GM13977 (cell line): ENCODE results near the gene TFR2.
A peak's percentile ranks its signal among the peaks of the same experiment; 100 is the strongest.
"Not testable (repeated sequence)": the region's sequence is repeated elsewhere in the genome, so short reads cannot be mapped to it uniquely, and the experiment has no call there.

ENCODE experiments used
- DNase-seq: peaks from one replicate; pipeline ENCODE4 v3.0.0; 2012; ENCODE audit warnings: low spot score
- in situ Hi-C: fragments of 300-500 bp; cut with MboI; formaldehyde crosslinking; loops from one replicate; pipeline ENCODE4 v1.12.0; 2022; ENCODE audit warnings: low sequenced_read_pairs, low pct_unique_long_range_greater_than_20kb, mixed read lengths, inconsistent platforms; ENCODE audit not compliant: unreplicated experiment
- TF ChIP-seq, protein P1 (sequence below): IDR thresholded peaks from 2 replicates; pipeline ENCODE4 v1.5.1; 2012; ENCODE audit warnings: mild to moderate bottlenecking, control low read depth; ENCODE audit not compliant: insufficient read depth; ENCODE audit errors: extremely low read depth, missing control alignments

Gene TFR2

DNA sequence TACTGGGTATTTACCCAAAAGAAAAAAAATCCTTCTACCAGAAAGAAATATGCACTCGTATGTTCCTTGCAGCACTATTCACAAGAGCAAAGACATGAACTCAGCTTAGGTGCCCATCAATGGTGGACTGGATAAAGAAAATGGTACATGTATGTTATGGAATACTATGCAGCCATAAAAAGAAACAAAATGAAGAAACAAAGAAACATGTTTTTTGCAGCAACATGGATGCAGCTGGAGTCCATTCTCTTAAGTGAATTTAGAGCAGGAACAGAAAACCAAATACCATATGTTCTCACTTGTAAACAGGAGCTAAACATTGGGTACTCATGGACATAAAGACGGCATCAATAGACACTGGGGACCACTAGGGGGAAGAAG lies 26.7 kb upstream of the TFR2 start:
- in situ Hi-C loops: no loop called here
- no peak for DNase-seq
- TF ChIP-seq, protein P1, sequence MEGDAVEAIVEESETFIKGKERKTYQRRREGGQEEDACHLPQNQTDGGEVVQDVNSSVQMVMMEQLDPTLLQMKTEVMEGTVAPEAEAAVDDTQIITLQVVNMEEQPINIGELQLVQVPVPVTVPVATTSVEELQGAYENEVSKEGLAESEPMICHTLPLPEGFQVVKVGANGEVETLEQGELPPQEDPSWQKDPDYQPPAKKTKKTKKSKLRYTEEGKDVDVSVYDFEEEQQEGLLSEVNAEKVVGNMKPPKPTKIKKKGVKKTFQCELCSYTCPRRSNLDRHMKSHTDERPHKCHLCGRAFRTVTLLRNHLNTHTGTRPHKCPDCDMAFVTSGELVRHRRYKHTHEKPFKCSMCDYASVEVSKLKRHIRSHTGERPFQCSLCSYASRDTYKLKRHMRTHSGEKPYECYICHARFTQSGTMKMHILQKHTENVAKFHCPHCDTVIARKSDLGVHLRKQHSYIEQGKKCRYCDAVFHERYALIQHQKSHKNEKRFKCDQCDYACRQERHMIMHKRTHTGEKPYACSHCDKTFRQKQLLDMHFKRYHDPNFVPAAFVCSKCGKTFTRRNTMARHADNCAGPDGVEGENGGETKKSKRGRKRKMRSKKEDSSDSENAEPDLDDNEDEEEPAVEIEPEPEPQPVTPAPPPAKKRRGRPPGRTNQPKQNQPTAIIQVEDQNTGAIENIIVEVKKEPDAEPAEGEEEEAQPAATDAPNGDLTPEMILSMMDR: no peak

DNA sequence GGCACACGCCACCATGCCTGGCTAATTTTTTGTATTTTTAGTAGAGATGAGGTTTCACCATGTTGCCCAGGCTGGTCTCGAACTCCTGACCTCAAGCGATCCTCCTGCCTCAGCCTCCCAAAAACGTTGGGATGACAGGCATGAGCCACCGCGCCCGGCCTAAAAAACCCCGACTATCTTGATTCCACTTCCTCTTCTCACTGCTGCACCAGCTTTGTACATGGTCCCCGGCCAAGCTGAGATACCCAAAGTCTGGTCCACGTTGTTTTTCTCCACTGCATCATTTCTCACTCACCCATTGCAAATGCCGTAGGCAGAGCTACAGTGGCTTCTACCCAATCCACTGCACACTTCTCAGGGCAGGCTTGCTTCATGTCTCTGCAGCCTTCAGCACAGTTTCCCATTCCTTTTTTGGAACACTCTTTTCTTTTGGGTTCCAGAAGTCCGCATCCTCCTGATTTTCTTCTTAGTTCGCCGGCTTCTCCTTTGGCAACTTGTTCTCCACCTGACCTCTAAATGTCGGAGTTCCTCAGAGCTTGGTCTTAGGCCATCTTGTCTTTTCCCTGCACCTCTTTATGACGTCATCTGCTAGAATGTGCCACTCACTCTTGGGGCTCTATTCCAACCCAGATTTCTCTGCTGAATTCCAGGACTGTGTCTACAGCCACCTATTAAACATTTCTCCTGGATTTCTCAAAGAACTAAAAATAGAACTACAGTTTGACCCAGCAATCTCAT lies 26.1 kb upstream of the TFR2 start:
- no peak for DNase-seq
- in situ Hi-C loops: no loop called here
- TF ChIP-seq, protein P1: no peak

DNA sequence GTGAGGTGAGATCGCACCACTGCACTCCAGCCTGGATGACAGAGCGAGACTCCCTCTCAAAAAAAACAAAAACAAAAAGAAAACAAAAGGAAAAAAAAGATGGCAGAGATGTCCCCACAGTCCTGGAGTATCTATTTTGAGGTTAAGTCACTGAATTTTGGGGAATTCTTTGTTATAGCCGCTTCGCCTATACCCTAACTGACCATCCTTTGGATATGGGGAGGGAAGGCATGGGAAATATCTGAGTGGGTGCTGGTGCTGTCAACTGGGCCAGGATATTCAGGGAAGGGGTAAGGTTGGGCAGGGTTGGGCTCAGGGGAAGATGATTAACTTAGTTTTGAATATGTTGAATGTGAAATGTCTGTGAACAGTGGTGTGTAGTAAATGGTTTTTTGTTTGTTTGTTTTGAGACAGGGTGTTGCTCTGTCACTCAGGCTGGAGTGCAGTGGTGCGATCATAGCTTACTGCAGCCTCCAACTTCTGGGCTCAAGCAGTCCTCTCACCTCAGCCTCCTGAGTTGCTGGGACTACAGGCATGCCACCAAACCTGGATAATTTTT lies 23.9 kb upstream of the TFR2 start:
- DNase-seq: no peak
- TF ChIP-seq, protein P1: no peak
- in situ Hi-C loops: no loop called here

DNA sequence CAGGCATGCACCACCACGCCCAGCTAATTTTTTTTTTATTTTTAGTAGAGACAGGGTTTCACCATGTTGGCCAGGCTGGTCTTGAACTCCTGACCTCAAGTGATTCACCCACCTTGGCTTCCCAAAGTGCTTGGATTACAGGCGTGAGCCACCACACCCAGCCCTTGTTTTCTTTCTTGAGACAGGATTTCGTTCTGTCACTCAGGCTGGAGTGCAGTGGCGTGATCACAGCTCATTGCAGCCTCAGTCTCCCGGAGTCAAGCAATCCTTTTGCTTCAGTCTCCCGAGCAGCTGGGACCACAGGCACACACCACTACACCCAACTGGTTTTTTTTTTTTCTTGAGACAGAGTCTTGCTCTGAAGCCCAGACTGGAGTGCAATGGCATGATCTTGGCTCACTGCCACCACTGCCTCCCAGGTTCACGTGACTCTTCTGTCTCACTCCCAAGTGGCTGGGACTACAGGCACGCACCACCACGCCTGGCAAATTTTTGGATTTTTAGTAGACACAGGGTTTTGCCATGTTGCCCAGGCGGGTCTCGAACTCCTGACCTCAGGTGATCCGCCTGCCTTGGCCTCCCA lies 20.9 kb upstream of the TFR2 start:
- DNase-seq, in situ Hi-C loops: not testable (repeated sequence)

DNA sequence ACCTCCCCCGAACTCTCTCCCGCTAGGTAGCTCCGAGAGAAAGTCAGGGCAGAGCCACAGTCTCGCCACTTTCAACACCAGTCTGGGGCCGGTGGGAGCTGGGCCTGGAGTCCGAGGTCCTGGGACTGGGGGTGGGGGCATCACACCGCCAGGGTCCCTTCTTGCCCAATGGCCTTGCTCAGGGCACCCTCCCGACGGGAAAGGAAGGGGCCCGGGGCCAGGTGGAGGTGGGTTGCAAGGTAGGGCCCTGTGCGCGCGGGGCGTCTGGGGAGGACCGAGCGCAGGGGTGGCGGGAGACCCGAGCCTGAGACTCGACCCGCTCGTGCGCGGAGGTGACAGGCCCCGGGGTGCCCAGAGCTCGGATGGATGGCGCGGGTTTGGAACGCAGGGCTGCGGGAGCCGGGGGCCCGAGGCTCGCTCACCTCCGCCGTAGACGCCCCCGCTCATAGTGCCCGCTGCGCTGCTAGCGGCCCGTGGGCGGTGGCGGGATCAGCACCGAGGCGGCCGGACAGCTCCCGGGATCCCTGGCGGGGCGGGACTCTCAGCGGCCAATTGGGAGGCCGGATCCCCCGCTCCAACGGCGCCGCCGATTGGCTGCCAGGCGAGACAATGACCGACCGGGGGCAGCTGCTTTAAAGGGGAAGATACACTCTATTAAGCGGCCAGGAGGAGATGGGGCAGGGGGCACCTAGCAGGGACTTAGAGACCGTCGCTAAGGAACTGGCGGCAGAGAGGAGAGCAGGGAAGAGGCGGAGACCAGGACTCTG lies 14.7 kb upstream of the TFR2 start, which contains the start of gene ACTL6B:
Gene ACTL6B (minus strand): TSS at position 541 of the 767 bp plus-strand sequence. CDS start 94 bp downstream, at position 447.
- TF ChIP-seq, protein P1: no peak
- in situ Hi-C loops: no loop called here
- peak; percentile 64 for DNase-seq

DNA sequence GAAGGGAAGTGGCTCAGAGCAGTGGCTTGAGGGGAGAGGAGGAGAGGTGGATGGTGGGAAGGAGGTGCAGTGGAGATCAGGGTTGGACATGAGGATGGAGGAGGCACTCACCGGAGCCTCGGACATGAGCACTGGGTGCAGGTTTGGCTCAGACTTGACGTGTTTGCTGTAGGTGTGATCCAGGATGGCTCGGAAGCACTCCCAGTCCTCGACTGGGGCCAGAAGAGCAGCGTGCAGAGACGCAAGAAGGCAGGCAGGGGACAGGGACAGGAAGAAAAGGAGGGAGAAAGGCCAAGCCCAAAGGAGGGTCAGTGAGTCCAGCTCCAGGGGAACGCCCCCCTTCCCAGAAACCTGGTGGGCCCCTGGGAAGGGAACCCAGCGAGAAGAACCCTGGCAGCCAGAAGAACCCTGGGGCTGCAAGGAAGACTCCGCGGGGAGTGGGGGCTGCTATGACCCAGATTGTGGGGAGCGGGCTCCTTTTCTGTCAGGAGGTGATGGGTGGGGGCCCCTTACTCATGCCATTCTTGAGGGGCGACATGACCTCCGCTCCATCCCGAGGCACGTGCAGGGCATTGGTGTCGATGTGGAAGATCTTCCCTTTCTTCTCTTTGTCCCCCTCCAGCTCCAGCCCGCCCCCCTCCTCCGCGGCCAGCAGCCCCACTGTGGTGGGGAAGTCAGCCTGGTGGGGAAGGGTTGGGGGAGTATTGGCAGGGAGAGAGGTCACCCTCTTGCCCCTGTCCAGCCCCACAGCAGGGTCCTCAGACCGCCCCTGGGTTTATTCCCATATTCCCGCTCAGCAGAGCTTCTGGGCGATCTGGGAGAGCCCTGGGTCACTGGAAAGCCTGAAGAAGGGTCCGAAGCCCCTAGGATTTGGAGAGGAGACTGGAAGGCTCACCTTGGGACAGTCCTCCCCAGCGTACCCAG lies 13.8 kb upstream of the TFR2 start:
- TF ChIP-seq, protein P1: no peak
- no peak for DNase-seq
- in situ Hi-C loops: no loop called here
